NCI-H1092 (cell line): ENCODE measurements around the gene NISCH.

ENCODE experiments used
- DNase-seq: peaks from one replicate; lab custom pipeline; 2025; lab: John Stamatoyannopoulos, UW

Gene NISCH

DNA sequence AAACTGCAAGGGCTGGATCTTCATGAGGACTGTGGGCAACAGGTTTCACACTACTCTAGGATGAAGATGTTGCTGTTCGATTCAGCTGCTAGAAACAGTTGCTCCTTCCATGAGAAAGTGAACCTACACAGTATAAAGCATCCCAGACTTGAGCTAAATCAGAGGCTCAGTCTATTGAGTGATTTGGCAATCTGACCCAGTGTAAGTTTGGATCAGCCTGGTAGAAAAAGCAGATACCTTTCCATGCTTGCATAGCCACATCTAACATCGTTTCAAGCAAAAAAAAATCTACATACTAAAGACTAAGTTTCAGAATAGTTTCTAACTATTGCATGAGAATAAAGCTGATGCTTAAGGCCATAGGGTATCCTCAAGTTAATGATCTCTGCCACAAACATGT is 85.6 kb downstream of the NISCH start:
- no peak for DNase-seq
